ENCODE measurements around the gene NPAS1.

Gene NPAS1, protein sequence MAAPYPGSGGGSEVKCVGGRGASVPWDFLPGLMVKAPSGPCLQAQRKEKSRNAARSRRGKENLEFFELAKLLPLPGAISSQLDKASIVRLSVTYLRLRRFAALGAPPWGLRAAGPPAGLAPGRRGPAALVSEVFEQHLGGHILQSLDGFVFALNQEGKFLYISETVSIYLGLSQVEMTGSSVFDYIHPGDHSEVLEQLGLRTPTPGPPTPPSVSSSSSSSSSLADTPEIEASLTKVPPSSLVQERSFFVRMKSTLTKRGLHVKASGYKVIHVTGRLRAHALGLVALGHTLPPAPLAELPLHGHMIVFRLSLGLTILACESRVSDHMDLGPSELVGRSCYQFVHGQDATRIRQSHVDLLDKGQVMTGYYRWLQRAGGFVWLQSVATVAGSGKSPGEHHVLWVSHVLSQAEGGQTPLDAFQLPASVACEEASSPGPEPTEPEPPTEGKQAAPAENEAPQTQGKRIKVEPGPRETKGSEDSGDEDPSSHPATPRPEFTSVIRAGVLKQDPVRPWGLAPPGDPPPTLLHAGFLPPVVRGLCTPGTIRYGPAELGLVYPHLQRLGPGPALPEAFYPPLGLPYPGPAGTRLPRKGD

DNA sequence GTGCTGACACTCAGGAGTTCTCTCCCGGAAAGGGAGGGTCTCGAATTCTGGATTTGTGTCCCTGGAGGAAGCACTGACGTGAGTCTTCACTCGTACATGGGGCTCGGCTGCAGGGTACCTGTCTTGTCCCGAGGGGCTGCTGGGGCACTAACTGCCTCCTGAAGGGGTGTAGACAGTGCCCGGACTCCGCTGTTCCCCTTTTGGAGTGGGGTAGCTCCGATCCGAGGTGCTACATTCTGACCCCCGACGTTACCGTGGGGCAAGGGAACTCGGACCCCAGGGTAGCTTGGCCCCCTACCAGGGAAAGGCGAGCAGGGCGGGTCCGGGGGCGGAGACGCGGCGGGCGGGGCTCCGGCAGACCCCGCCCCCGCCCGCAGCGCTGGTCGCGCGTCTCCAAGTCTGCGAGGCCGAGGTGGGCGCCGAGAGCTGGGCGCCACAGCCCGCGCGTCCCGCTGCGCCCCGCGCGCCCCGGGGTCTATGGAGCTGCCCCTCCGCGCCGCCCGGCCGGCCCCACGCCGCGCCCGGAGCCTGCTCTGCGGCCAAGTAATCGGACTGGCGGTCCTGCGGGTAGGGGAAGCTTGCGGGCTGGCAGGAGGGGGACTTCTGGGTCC, at the start of gene NPAS1:
Gene NPAS1 (plus strand): TSS at position 407 of the 611 bp plus-strand sequence. CDS start 1,211 bp downstream, outside the sequence.
- no peak for DNase-seq

DNA sequence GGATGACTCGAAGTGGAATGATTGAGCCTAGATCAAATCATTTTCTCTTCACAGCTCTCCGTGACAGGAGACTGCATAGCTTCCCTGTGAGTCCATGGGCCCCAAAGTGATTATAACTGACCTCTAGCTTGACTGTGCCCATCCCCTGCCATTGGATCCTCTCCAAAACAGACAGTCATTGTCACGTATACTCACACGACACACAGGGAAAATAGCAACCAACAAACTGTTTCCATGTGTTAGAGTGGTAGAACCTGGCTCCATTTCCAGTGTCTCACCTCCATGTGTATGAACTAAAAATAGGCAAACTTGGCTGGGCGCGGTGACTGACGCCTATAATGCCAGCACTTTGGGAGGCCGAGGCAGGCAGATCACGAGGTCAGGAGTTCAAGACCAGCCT, 48.8 kb upstream of the NPAS1 start:
- DNase-seq: no peak

DNA sequence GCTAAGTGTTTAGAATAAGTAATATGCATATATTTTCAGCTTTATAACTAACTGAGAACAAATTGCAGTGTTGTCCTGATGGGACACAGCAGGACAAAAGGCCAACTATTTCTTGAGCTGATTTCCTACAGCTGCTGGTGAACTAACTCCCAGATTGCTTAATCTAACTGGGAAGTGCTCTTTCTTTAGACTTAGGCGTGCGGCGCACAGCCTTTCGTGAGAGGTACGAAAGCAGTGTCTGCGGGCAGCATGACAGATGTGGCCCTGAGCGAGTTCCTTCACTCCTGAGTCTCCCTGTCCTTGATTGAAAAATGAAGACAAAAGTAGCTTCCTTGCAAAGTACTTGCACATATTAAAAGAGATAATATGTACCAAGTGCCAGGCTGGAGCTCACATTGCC, 47.3 kb upstream of the NPAS1 start:
- no peak for DNase-seq

DNA sequence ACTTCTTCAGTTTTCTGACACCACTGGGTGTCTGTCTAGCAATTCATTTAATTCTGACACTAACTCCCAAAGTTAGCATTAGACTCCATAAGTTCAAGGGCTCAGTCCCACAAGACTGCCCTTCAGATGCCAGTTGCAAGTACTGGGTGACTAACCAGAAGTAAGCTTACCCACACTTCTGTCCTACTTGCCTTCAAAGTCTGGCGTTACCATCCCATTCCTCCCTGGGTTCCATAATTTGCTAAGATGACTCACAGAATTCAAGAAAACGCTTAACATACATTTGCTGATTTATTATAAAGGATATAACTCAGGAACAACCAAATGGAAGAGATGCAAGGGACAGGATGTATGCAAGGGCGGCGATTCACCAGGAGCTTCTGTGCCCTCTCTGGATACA, 45.5 kb upstream of the NPAS1 start:
- DNase-seq: no peak

DNA sequence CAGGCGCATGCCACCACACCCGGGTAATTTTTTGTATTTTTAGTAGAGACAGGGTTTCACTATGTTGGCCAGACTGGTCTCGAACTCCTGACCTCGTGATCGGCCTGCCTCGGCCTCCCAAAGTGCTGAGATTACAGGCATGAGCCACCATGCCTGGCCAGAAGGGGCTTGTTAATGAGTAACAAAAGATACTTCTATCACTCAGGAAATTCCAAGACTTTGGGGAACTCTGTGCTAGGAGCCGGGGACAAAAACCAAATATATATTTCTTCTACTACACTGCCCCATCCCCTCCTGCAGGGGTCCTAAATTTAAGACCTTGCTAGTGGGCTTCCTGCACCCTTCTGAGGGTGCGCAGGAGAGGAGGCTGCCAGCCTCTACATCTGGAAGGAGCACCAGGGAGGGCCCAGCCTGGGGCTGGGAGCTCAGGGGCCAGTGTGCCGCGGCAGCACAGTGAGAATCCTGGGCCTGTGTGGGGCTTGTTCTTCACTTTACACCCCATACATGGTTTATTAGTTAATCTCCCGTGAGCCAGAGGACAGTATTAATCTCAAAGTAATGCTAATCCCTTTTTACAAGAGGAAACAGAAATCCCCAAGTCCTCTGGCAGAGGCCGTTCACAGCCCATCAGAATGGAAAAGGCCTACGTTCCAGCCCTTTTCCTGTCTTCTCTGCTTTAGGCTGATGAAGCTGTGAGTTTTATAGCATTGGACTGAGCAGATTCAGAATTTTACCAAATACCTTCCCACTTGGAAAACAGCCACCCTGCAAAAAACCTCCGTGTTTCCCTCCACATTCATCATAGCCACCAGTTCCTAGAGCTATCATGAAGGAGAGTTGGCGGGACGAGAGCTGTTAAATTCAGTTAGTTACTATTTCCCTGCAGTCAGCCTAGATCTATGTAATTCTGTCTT, 44.4 kb upstream of the NPAS1 start:
- no peak for DNase-seq

DNA sequence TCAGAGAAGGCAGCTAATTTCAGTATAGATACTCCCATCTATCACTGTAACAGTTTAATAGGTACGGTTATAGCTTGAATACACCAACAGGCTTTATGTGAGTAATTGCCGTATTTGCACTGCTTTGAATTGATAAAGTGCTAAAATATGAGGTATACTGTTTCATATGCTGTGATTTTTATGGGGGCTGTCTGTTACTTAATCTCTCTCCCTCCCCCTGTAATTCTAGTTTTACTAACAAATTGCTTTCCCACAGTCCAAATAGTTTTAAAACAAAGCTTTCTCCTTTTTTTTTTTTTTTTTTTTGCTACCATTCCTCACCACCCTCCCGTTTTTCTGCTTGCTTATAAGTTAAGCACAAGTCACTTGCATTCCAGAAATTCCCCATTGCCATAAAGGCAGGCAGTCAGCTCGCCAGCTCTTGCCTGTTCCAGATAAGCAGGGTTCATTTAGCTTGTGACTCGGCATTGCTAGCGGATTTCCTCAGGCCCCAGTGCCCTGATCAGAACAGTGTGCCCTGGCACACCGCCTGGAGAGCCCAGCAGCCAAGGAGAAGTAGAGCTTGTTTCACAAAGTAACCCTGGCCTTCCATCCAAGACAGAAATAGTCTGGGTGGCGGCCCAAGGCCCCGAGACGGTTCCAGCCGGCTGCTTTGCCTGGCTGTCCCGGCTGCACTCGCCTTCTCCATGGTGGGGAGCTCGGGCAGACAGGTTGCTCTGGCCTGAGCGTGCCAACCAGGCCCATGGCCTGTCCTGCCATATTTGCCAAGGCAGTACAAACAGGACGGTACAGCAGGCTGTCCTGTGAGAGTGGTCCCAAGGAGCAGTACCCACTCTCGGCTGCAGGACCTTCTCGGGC, 43.5 kb upstream of the NPAS1 start:
- DNase-seq: no peak

DNA sequence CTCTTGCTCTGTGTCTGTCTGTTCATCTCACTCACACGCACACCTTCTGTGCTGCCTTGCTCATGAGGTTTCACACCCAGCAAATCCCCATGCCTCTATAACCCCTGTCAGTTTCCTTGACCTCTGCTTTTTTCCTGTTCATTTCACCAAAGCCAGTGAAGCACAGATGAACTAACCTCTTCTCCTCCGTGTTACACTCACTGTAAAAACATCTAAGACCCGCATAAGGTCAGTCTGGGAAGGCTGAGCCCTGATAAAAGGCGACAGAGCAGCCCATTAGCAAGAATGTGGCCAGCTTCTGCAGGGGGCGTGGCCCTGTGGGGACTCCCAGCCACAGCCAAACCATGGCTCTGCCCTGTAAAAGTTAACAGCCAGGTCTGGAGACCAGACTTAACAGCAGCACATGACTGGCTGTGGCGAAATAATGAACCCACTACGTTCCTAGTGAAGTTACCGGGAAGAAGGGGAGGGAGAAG, 42.8 kb upstream of the NPAS1 start:
- DNase-seq: no peak

DNA sequence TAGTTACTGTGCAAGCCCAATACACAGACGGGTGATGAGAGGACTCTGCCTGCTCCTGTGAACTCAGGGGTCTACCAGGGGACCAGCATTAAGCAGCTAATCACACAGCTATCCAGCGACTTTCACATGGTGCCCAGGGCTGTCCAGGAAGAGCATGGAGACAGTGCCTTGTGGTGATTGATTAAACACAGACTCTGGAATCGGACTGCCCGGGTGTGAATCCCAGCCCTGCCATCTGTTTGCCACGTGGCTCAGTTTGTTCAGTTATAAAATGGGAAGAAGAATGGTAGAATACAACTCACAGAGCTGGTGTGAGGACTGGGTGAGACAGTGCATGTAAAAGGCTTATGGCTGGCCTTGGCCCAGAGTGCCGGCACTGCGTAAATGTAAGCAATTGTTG, 42.1 kb upstream of the NPAS1 start:
- DNase-seq: no peak

DNA sequence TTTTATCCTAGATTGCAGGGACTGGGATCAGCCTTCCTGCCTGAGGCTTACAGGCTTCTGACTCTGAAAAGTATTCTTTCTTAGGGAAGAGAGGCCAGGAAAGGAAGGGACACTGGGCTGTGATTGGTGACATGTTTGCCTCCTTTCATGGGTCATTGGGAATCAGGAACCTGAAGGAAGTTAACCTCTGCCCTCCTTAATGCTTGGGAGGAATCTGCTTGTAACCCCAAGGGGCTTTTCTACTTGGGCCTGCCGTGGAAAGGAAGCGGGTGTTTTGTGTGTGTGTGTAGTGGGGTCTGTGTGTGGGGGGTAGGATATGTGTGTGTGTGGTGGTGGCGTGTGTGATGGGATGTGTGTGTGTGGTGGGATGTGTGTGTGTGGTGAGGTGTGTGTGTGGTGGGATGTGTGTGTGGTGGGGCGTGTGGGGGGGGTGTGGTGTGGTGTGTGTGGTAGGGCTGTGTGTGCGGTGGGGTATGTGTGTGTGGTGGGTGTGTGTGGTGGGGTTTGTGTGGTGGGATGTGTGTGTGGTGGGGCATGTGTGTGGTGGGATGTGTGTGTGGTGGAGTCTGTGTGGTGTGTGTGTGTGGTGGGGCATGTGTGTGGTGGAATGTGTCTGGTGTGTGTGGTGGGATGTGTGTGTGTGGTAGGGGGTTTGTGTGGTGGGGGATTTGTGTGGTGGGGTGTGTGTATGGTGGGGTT, 41.3 kb upstream of the NPAS1 start:
- no peak for DNase-seq

DNA sequence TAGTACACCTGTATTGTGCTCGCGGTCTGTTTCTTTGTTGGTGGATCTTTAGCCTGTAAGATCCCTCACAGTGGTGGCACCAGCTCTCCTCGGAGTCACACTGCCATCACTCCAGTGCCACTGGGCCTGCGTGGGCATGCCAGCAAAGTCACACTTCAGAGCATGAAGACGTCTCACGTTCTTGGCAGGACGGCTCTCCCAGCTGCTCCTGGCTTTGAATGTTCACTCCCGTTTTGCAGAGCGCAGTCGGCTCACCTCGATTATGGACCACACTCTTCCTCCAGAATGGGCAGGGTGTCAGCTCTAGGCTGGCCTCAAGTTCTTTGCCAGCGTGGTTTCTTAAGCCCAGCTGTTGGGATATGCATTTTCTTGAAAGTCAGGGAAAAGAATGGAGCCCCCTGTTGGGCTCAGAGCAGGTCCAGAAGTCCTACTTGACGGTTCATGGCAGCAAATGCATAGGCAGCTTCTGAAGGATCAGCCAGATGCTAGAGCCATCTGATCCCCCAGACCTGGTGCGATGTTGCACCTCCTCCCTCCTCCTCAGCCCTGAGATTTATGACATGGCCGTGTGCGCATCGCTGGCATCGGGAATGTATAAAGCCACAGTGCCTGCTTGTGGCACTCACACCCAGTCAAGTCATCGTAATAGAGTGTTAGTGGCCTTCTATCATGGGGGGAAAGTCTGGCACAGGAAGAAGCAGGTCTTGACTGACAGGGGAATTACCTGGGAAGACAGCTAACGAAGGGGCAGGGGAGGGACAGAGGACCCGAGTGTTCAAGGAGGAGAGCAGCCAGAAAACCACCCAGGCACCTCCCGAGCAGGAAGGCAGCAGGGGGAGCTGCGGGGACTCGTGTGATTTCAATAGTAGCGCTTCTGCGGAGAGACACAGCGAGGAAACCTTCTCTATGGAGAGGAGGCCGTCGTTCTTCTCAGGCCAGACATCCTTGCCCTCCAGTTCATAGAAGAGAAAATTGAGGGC, 40.2 kb upstream of the NPAS1 start:
- no peak for DNase-seq

DNA sequence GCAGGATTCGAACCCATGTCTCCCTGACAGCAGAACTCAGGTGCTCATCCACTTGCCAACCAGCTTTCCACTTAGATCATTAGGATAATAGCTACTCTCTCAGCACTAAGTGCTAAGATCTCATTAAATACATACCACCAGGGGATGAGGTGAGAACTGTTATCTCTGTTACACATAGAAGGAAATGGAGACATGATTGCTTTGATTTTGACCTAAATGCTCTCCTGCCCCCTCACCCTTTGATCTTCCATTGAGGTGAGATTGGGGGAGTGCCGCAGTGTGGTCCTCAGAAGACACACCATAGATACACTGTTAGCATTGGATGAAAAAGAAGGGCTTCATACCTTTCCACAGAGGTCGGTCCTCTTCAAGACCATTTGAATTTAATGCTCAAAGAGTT, 38.9 kb upstream of the NPAS1 start:
- DNase-seq: no peak

DNA sequence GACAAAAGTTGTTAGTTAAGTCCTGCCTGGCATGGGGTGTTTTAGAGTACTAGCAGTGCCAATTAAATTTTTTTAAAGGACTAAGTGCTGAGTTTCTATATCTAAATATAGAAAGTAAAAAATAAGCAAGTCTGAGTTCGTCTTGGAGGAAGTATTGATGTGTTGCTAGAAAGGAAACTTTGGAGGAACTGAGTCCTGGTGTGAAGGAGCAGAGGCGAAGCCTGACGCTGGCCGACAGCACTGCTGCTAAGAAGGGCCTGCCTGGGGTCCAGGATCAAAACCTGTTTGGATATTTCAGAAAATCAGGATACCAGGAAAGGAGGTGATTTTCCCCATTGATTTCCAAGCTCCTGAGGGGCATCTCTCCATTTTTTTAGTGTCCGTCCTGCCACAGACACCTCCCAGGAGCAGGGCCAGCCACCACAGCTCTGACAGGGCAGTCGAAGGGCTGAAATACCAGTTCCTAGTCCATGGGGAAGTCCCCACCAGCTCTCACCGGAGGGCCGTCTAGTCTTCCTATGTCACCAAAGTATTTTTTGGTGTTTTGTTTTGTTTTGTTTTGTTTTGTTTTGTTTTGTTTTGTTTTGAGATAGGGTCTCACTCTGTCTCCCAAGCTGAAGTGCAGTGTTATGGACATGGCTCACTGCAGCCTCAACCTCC, 38.2 kb upstream of the NPAS1 start:
- DNase-seq: no peak

DNA sequence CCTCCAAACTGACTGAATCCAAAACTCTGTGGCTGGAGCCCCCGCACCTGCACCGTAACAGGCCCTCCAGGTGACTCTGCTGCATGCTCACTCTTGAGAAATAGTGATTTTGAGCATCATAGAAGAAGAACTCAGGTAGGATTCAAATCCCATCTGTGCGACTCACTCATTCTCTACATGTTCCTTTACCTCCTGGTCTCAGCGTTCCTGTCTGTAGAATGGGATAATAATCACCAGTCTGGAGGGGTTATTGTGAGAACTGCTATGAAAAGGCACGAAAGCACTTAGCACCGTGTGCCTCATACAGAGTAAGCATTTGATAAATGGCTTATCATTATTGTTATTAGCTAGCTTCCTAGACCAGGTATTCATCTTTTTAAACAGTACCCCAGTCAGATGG, 36.5 kb upstream of the NPAS1 start:
- no peak for DNase-seq

DNA sequence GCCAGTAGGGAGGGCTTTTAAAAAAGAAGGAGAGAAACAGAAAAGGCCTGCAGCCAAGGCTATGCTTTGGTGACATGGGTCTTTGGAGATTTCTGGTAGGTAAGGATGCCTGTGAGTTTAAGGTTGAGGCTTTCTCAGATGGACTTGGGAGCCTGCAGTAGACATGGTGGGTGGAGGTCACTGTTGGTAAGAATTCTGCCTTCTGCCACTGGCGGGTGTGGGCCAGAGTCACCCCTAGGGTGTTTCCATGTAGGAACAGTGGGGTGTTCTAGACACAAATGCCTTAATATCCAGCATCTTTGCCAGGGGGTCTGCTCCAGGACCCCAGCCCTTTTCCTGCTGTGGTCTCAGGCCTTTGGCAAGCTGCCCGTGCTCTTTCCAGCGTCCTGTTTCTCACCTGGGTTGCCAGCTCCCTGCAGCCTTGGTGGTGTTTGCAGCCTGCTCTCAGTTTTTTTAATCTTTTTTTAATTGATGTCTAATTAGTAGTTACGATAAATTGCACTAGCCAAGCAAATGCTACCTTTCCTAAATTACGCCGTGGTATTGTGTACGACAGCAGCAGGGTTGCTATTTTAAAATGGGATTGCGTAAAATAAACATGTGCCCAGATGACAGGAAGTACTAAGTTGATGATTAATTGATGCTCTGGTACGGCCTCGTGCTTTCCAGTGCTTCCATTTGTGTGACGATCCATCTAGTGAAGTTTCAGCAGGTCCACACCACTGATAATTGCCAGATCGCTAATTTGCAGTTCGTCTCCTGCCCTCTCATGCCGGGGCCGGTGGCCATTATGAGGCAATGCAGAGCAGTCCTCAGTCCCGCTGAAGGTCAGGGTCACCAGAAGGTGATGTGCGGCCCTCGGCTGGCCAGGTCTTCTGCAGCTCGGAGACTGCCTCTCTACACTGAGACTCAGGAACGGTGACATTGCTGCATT, 35.3 kb upstream of the NPAS1 start:
- DNase-seq: no peak

DNA sequence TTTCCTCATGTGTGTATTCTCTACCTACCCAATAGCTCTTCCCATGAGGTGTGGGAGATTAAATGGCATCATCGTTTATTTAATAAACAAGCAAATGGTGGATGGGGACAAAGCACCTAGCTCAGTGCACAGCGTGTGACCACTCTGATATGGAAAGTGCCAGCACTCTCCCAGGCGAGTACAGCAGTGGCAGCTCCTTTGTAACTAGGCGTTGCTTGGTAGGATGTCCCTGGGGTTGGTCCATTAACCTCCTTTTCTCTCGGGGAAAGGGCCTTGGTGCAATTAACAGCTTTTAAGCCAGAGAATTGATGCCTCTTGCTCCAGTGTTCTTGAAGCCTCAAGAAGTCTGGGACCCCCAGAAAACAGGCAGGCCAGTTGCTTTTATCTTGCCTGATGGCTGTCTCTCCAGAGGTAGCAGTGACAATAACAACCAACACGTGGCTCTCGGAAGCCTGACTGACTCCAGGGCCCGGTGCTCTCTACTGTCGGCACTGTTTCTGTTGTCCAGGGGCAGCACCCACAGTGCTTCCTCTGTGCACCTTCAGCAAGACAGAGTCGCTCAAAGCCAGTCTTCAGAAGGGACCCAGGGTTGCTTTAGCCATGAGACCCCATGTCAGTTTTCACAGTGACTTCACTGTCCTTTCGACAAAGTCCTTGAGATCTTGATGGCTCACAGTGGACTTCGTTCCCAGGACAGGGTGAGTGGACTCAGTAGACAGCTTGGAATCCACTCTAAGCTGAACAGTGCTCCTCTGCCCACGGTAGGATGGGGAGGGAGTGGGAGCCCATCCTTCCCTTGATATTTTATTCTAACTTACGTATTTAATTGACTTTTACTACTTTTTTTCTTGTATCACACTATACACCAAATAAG, 33.9 kb upstream of the NPAS1 start:
- DNase-seq: no peak

DNA sequence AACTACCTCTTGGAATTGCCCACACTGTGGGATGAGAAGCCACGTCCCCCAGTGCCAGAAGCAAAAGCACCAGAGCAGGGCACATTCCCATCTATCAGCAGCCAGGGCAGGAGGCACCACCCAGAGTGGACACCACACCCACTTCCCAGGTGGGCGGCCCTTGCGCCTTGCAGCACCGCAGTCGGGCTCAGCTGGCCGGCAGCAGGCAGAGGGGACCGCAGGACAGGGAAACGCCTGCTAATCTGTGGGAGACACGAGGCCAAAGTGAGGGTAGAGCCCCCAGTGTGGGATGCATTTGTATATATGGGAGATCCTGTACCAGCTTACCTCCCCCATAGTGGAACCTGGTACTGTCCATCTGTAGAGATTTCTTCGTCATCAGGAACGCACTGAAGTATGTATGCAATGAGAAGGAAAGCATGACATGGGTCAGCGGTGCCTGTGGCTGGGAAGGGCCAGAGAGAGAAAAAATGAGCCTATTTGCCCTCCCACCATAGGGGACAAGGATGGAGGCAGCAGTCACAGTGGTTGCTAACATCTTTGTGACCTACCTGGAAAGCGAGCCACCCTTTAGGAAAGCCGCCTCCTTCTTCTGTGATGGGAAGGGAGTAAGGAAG, 30.9 kb upstream of the NPAS1 start:
- DNase-seq: no peak

All from NCI-H1436 treated with DMSO at 0.1 percent for 48 hours (cell line).